ENCODE measurements around the gene EVC.

The EVC gene

GRCh38 chr4:5801696-5802095, 90.7 kb downstream of the EVC start:
- TF ChIP-seq EZH2phosphoT487 (IDR thresholded peaks at IDR 0.05; ENCODE audit: low read length) (no peak), EZH2 (optimal IDR thresholded peaks at IDR 0.05; ENCODE audit: low read depth, low read length) (no peak)
- TF ChIP-seq, protein P1, sequence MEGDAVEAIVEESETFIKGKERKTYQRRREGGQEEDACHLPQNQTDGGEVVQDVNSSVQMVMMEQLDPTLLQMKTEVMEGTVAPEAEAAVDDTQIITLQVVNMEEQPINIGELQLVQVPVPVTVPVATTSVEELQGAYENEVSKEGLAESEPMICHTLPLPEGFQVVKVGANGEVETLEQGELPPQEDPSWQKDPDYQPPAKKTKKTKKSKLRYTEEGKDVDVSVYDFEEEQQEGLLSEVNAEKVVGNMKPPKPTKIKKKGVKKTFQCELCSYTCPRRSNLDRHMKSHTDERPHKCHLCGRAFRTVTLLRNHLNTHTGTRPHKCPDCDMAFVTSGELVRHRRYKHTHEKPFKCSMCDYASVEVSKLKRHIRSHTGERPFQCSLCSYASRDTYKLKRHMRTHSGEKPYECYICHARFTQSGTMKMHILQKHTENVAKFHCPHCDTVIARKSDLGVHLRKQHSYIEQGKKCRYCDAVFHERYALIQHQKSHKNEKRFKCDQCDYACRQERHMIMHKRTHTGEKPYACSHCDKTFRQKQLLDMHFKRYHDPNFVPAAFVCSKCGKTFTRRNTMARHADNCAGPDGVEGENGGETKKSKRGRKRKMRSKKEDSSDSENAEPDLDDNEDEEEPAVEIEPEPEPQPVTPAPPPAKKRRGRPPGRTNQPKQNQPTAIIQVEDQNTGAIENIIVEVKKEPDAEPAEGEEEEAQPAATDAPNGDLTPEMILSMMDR (IDR thresholded peaks at IDR 0.05; ENCODE audit: low read length) = no peak
- DNase-seq = no peak
- H3F3A ChIP-seq (ENCODE audit: insufficient read depth, low read length) = no peaks in the 10 kb centered on the region
- H3K36me3 ChIP-seq (replicated peaks; ENCODE audit: insufficient read depth, low read length) = no peaks in the 10 kb centered on the region
- no peaks in the 10 kb centered on the region for H3K4me1 ChIP-seq (ENCODE audit: low read length)
- no peaks in the 10 kb centered on the region for H4K20me1 ChIP-seq (ENCODE audit: insufficient read depth, low read length)
- no peaks in the 10 kb centered on the region for H3K9me2 ChIP-seq (replicated peaks; ENCODE audit: insufficient read depth, low read length)
- no peak overlapping the region for H3K4me3 ChIP-seq (ENCODE audit: low read length)
- H3K79me2 ChIP-seq (ENCODE audit: low read length) = no peaks in the 10 kb centered on the region
- H3K27me3 ChIP-seq (replicated peaks; ENCODE audit: insufficient read depth, low read length) = no peaks in the 10 kb centered on the region
- H2AFZ ChIP-seq (ENCODE audit: low read length) = no peak overlapping the region
- H3K9ac ChIP-seq (ENCODE audit: low read length) = no peak overlapping the region
- no peak overlapping the region for H3K4me2 ChIP-seq (ENCODE audit: low read depth, low read length)
- no peaks in the 10 kb centered on the region for H3K9me3 ChIP-seq (replicated peaks; ENCODE audit: insufficient read depth, low read length)
- no peak overlapping the region for H3K27ac ChIP-seq (ENCODE audit: low read length)

DNA sequence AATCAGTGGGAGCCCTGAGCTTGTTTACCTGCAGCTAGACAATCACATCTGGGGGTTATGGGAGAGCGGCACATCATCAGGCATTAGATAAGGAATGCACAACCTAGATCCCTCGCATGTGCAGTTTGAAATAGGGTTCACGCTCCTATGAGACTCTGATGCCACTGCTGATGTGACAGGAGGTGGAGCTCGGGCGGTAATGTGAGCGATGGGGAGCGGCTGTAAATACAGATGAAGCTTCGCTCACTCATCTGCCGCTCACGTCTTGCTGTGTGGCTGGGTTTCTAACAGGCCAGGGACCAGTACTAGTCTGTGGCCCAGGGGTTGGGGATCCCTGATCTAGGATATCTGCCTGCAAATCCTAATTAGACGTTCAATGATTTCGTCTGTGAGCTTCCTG, 91.6 kb downstream of the EVC start:
- TF ChIP-seq EZH2phosphoT487 (IDR thresholded peaks at IDR 0.05; ENCODE audit: low read length) (no peak), EZH2 (optimal IDR thresholded peaks at IDR 0.05; ENCODE audit: low read depth, low read length) (no peak)
- TF ChIP-seq, protein P1 (IDR thresholded peaks at IDR 0.05; ENCODE audit: low read length) = no peak
- no peak overlapping the region for H3K9ac ChIP-seq (ENCODE audit: low read length)
- H3K36me3 ChIP-seq (replicated peaks; ENCODE audit: insufficient read depth, low read length) = no peaks in the 10 kb centered on the region

DNA sequence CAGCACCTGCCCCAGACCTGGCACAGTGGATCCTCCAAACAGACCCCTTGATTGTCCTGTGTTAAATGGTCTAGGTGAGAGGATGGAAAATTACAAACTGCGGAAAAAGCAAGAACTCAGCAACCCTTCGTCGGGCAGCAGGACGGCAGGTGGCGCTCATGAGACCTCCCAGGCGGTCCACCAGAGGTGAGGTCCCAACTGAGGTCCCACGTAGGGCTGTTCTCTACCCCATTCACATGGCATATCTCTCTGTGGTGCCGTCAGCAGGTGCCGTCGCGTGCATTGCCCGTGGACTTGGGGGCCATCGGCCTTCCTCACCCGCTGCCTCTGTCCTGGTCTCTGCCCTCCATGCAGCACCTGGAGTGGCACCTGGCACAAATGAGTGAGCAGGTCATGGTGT, 93.7 kb downstream of the EVC start:
- no peaks in the 10 kb centered on the region for H3K4me1 ChIP-seq (ENCODE audit: low read length)
- no peaks in the 10 kb centered on the region for H3K9me3 ChIP-seq (replicated peaks; ENCODE audit: insufficient read depth, low read length)
- no peaks in the 10 kb centered on the region for H3K9me2 ChIP-seq (replicated peaks; ENCODE audit: insufficient read depth, low read length)
- H4K20me1 ChIP-seq (ENCODE audit: insufficient read depth, low read length) = no peaks in the 10 kb centered on the region
- DNase-seq = no peak
- H3F3A ChIP-seq (ENCODE audit: insufficient read depth, low read length) = no peaks in the 10 kb centered on the region
- H3K79me2 ChIP-seq (ENCODE audit: low read length) = no peaks in the 10 kb centered on the region
- TF ChIP-seq, protein P1 (IDR thresholded peaks at IDR 0.05; ENCODE audit: low read length) = no peak
- no peak for TF ChIP-seq EZH2 (optimal IDR thresholded peaks at IDR 0.05; ENCODE audit: low read depth, low read length)
- TF ChIP-seq EZH2phosphoT487 (IDR thresholded peaks at IDR 0.05; ENCODE audit: low read length) = no peak
- no peak overlapping the region for H3K4me3 ChIP-seq (ENCODE audit: low read length)
- no peak overlapping the region for H3K4me2 ChIP-seq (ENCODE audit: low read depth, low read length)
- H3K36me3 ChIP-seq (replicated peaks; ENCODE audit: insufficient read depth, low read length) = no peaks in the 10 kb centered on the region
- no peak overlapping the region for H2AFZ ChIP-seq (ENCODE audit: low read length)
- no peak overlapping the region for H3K9ac ChIP-seq (ENCODE audit: low read length)
- H3K27me3 ChIP-seq (replicated peaks; ENCODE audit: insufficient read depth, low read length) = no peaks in the 10 kb centered on the region
- no peak overlapping the region for H3K27ac ChIP-seq (ENCODE audit: low read length)

More for the DNA sequence above, 91.6 kb downstream of the EVC start:
- Histone ChIP-seq H3K27me3 (replicated peaks; ENCODE audit: insufficient read depth, low read length) (no peaks in the 10 kb centered on the region), H2AFZ (ENCODE audit: low read length) (no peak overlapping the region), H3K4me1 (ENCODE audit: low read length) (no peaks in the 10 kb centered on the region), H3K9me3 (replicated peaks; ENCODE audit: insufficient read depth, low read length) (no peaks in the 10 kb centered on the region), H4K20me1 (ENCODE audit: insufficient read depth, low read length) (no peaks in the 10 kb centered on the region), H3K9me2 (replicated peaks; ENCODE audit: insufficient read depth, low read length) (no peaks in the 10 kb centered on the region), H3K4me2 (ENCODE audit: low read depth, low read length) (no peak overlapping the region), H3K79me2 (ENCODE audit: low read length) (no peaks in the 10 kb centered on the region), H3K4me3 (ENCODE audit: low read length) (no peak overlapping the region), H3K27ac (ENCODE audit: low read length) (no peak overlapping the region), H3F3A (ENCODE audit: insufficient read depth, low read length) (no peaks in the 10 kb centered on the region)
- DNase-seq = no peak

Measured in MM.1S (cell line).